Endothelial cell of umbilical vein (primary cell): ENCODE results near the gene INPP5J. TPM values are rescaled to one million over a fixed set of nuclear protein-coding genes. Genes with fewer than 3 reads are reported as not detected.

Experiments
- BruUV-seq: library from RNA; stranded (reverse); fragments of 400-500 nt; replicated peaks from 2 replicates; lab custom pipeline; 2021; lab: Mats Ljungman, UMichigan
- CTCF ChIA-PET: fragments of 300-600, 350-600 bp; sonication (Branson Sonifier 250); formaldehyde crosslinking; loops from one replicate; lab custom pipeline; 2021; ENCODE audit warnings: antibody characterized with exemption, inconsistent platforms; lab: Charles Lee
- POLR2A ChIA-PET: fragments of 300-600, 350-600 bp; sonication (Branson Sonifier 250); formaldehyde crosslinking; loops from one replicate; lab custom pipeline; 2021; ENCODE audit warnings: antibody characterized with exemption, inconsistent platforms; lab: Charles Lee
- DNase-seq: peaks from one replicate; pipeline ENCODE4 v3.0.0-alpha.2; 2011; ENCODE audit warnings: low read depth, low spot score
- FAIRE-seq: peaks from 2 replicates; lab custom pipeline; 2011; peaks lifted over from hg19 to GRCh38; lab: Jason Lieb, UNC
- H2AFZ ChIP-seq: 2 replicates; pipeline ENCODE4 v1.6.0; 2012; ENCODE audit warnings: low read depth, low read length, control low read depth, inconsistent platforms
- H3K27ac ChIP-seq: 2 replicates; pipeline ENCODE4 v1.5.1; 2011; ENCODE audit warnings: low read depth, mild to moderate bottlenecking, control low read depth, low read length, moderate library complexity; ENCODE audit not compliant: insufficient read depth
- H3K27me3 ChIP-seq, 2 experiments: 2 replicates each; pipeline versions ENCODE4 v1.6.0 to v1.6.1; 2011; ENCODE audit warnings: low read length in 2 of 2, mixed read lengths in 1 of 2; ENCODE audit not compliant: control insufficient read depth in 2 of 2, insufficient read depth in 2 of 2
- H3K36me3 ChIP-seq, 2 experiments: 2 replicates in 1 of 2; 3 replicates in 1 of 2; pipeline ENCODE4 v1.5.1; 2011; ENCODE audit warnings: low read length in 2 of 2, mild to moderate bottlenecking in 1 of 2, moderate library complexity in 1 of 2; ENCODE audit not compliant: control insufficient read depth in 2 of 2, insufficient read depth in 2 of 2; ENCODE audit errors: extremely low read depth in 1 of 2
- H3K4me1 ChIP-seq: 3 replicates; pipeline ENCODE4 v1.5.1; 2011; ENCODE audit warnings: mild to moderate bottlenecking, low read length; ENCODE audit not compliant: control insufficient read depth, insufficient read depth; ENCODE audit errors: extremely low read depth
- H3K4me2 ChIP-seq: 2 replicates; pipeline ENCODE4 v1.6.1; 2011; ENCODE audit warnings: low read length, control low read depth, mixed read lengths; ENCODE audit not compliant: insufficient read depth
- H3K4me3 ChIP-seq, 3 experiments: fragments of 200-600 bp in 1 of 3; sonication (generic), shearing (Covaris generic) in 1 of 3; replicated peaks in 1 of 3; 2 replicates each; pipeline ENCODE4 v1.5.1; 2011 to 2016; ENCODE audit warnings: control low read depth in 3 of 3, low read length in 3 of 3, mild to moderate bottlenecking in 2 of 3, inconsistent platforms in 1 of 3, low read depth in 1 of 3, moderate library complexity in 1 of 3; ENCODE audit not compliant: insufficient read depth in 1 of 3
- H3K79me2 ChIP-seq: 2 replicates; pipeline ENCODE4 v1.6.0; 2012; ENCODE audit warnings: low read length, inconsistent platforms; ENCODE audit not compliant: control insufficient read depth, insufficient read depth
- H3K9ac ChIP-seq: replicated peaks from 2 replicates; pipeline ENCODE3; 2011; ENCODE audit warnings: low read length, control low read depth; ENCODE audit not compliant: insufficient read depth; ENCODE audit errors: extremely low read depth
- H3K9me1 ChIP-seq: replicated peaks from 3 replicates; pipeline ENCODE4 v1.6.0; 2011; ENCODE audit warnings: mild to moderate bottlenecking, low read length; ENCODE audit not compliant: control insufficient read depth, insufficient read depth; ENCODE audit errors: extremely low read depth
- H3K9me3 ChIP-seq: replicated peaks from 2 replicates; pipeline ENCODE4 v1.5.1; 2012; ENCODE audit warnings: low read length, inconsistent platforms; ENCODE audit not compliant: control insufficient read depth, insufficient read depth
- H4K20me1 ChIP-seq: replicated peaks from 2 replicates; pipeline ENCODE3; 2011; ENCODE audit warnings: mild to moderate bottlenecking, low read length; ENCODE audit not compliant: control insufficient read depth, insufficient read depth; ENCODE audit errors: extremely low read depth
- EZH2 ChIP-seq: IDR thresholded peaks from 2 replicates; pipeline ENCODE4 v1.6.1; 2012; ENCODE audit warnings: borderline replicate concordance, low read depth, mild to moderate bottlenecking, moderate library complexity, low read length, inconsistent platforms; ENCODE audit not compliant: severe bottlenecking
- FOS ChIP-seq: IDR thresholded peaks from 2 replicates; pipeline ENCODE4 v1.6.1; 2011; ENCODE audit warnings: mild to moderate bottlenecking, low read length, moderate library complexity, borderline replicate concordance; ENCODE audit not compliant: insufficient read depth
- GATA2 ChIP-seq: IDR thresholded peaks from 2 replicates; pipeline ENCODE4 v1.7.0; 2011; ENCODE audit warnings: low read depth, mild to moderate bottlenecking, moderate library complexity, mixed read lengths, low read length; ENCODE audit not compliant: insufficient read length, insufficient read depth
- JUN ChIP-seq: IDR thresholded peaks from 2 replicates; pipeline ENCODE4 v1.6.1; 2011; ENCODE audit warnings: borderline replicate concordance, low read depth; ENCODE audit not compliant: insufficient read length, insufficient read depth
- MYC ChIP-seq: IDR thresholded peaks from one replicate; pipeline ENCODE4 v1.6.1; 2011; ENCODE audit warnings: mild to moderate bottlenecking, low read depth, low read length
- POLR2A ChIP-seq: IDR thresholded peaks from 2 replicates; pipeline ENCODE4 v1.6.1; 2012; ENCODE audit warnings: low read depth, mild to moderate bottlenecking, control low read depth, low read length
- POLR2AphosphoS5 ChIP-seq: IDR thresholded peaks from 2 replicates; pipeline ENCODE4 v1.6.1; 2012; ENCODE audit warnings: low read depth, mild to moderate bottlenecking, control low read depth, low read length, moderate library complexity; ENCODE audit not compliant: insufficient read depth
- dilution Hi-C: fragments of 300-500 bp; cut with MboI; formaldehyde crosslinking; loops from one replicate; pipeline ENCODE4 v1.15.0; 2019; ENCODE audit warnings: low sequenced_read_pairs; ENCODE audit not compliant: extremely low pct_ligation_motif_present
- intact Hi-C: fragments of 100-400 bp; cut with micrococcal nuclease; formaldehyde crosslinking; loops from one replicate; pipeline ENCODE4 v1.10.0; 2022
- polyA plus RNA-seq, 4 experiments: library from polyadenylated mRNA; depleted of rRNA in 3 of 4; stranded (reverse) in 3 of 4; unstranded in 1 of 4; fragments of >200 nt; gene quantifications; 2 replicates each; pipeline versions ENCODE4 v1.2.1 to v1.2.3, GENCODE V29; 2011 to 2012; ENCODE audit warnings: missing spikeins in 1 of 4
- total RNA-seq: library from RNA; stranded (reverse); gene quantifications from 2 replicates; pipeline ENCODE4 v1.2.3, GENCODE V29; 2021
- TF ChIP-seq, protein P1 (sequence below), 2 donors: IDR thresholded peaks; 1 replicate in 1 of 2; 2 replicates in 1 of 2; pipeline ENCODE4 v1.5.1; 2011; ENCODE audit warnings: low read length in 2 of 2, mild to moderate bottlenecking in 2 of 2, moderate library complexity in 2 of 2, control low read depth in 1 of 2, inconsistent platforms in 1 of 2, low read depth in 1 of 2; ENCODE audit not compliant: insufficient read depth in 1 of 2; ENCODE audit errors: extremely low read depth in 1 of 2
- TF ChIP-seq, protein P2 (sequence below): IDR thresholded peaks from 2 replicates; pipeline ENCODE4 v1.6.1; 2011; ENCODE audit not compliant: insufficient read depth, insufficient read length

The INPP5J gene
- total and polyA plus RNA-seq, 2 donors (not counting 3 experiments of a cell fraction or from before 2014, with no cell fraction given): 0.43 to 0.49 TPM

DNA sequence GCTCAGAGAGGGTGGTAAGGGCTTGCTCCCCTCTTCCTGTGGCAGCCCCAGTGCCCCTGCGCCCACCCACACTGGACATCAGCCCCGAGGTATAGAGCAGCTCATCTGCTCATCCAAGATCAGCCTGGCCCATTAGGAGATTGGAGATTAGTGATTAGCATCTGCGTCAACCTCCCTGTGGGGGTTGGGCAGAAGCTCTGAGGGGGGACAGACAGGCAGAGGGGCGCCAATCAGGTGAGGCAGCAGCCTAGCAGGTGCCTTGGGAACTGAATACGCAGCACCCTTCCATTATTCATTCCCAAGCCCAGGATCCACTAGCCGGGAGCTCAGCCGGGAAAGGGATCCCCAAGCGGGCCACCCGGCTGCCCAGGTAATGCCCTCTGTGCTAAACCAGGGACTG, 30.6 kb upstream of the INPP5J start:
- ChIA-PET POLR2A (interaction anchor here (0.6 to 2.0 kb wide), 2 partner anchors 123 to 166 kb away, joined by 4 to 9 read pairs; partner anchors contain the start of genes MORC2 and TUG1), CTCF (interaction anchor here (1.1 to 3.2 kb wide), 3 partner anchors 10 to 141 kb away, joined by 4 to 11 read pairs (median 4); no protein-coding TSS in a partner anchor)
- H3K27me3 ChIP-seq: no peaks in the 10 kb centered on the region
- H3K4me1 ChIP-seq: no peaks in the 10 kb centered on the region
- no peak overlapping the region for H3K4me2 ChIP-seq
- no peaks in the 10 kb centered on the region for H4K20me1 ChIP-seq
- DNase-seq (no peak), FAIRE-seq (no peak)
- H3K79me2 ChIP-seq: peaks cover 24% of the 10 kb centered on the region
- H2AFZ ChIP-seq: no peak overlapping the region
- intact Hi-C loops (no loop called here), dilution Hi-C loops (no loop called here)
- BruUV-seq: no TSS peak
- H3K36me3 ChIP-seq: peaks cover 30 to 89% of the 10 kb centered on the region in 2 experiments
- H3K9me1 ChIP-seq: no peaks in the 10 kb centered on the region
- no peak overlapping the region for H3K4me3 ChIP-seq
- no peak overlapping the region for H3K27ac ChIP-seq
- no peaks in the 10 kb centered on the region for H3K9me3 ChIP-seq
- no peak for TF ChIP-seq EZH2
- TF ChIP-seq, protein P1, sequence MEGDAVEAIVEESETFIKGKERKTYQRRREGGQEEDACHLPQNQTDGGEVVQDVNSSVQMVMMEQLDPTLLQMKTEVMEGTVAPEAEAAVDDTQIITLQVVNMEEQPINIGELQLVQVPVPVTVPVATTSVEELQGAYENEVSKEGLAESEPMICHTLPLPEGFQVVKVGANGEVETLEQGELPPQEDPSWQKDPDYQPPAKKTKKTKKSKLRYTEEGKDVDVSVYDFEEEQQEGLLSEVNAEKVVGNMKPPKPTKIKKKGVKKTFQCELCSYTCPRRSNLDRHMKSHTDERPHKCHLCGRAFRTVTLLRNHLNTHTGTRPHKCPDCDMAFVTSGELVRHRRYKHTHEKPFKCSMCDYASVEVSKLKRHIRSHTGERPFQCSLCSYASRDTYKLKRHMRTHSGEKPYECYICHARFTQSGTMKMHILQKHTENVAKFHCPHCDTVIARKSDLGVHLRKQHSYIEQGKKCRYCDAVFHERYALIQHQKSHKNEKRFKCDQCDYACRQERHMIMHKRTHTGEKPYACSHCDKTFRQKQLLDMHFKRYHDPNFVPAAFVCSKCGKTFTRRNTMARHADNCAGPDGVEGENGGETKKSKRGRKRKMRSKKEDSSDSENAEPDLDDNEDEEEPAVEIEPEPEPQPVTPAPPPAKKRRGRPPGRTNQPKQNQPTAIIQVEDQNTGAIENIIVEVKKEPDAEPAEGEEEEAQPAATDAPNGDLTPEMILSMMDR (IDR thresholded peaks at IDR 0.05; ENCODE audit: extremely low read depth in 1 of 2, insufficient read depth in 1 of 2, low read depth in 1 of 2, low read length in 2 of 2): no peak
- no peak for TF ChIP-seq MYC
- no peak for TF ChIP-seq JUN
- TF ChIP-seq POLR2AphosphoS5: no peak
- TF ChIP-seq GATA2: no peak
- TF ChIP-seq, protein P2, sequence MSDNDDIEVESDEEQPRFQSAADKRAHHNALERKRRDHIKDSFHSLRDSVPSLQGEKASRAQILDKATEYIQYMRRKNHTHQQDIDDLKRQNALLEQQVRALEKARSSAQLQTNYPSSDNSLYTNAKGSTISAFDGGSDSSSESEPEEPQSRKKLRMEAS: no peak
- TF ChIP-seq FOS: no peak
- no peak for TF ChIP-seq POLR2A
- no peak overlapping the region for H3K9ac ChIP-seq
